Fibroblast of gingiva (primary cell): ENCODE measurements around the gene USP32.
"Not testable (repeated sequence)": the region's sequence is repeated elsewhere in the genome, so short reads cannot be mapped to it uniquely, and the experiment has no call there.

ENCODE experiments used
- DNase-seq: peaks from one replicate; pipeline ENCODE4 v3.0.0-alpha.2; 2011; ENCODE audit warnings: low read depth

Gene USP32

DNA sequence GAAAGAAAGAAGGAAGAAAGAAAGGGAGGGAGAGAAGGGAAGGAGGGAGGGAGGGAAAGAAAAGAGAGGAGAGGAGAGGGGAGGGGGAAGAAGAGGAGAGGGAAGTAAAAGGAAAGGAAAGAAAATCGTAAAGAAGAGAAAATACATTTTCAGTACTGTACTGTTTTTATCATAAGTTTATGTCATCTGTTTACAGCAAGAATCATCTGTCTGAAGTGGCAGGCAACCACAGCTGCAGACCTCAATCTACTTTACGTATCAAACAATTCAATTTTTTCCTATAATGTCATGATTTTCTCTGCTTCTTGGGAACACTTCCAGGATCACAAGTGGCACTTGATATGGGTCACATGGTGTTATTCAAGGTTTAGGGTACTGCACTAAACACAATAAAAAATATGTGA lies 58.3 kb downstream of the USP32 start:
- DNase-seq = no peak

DNA sequence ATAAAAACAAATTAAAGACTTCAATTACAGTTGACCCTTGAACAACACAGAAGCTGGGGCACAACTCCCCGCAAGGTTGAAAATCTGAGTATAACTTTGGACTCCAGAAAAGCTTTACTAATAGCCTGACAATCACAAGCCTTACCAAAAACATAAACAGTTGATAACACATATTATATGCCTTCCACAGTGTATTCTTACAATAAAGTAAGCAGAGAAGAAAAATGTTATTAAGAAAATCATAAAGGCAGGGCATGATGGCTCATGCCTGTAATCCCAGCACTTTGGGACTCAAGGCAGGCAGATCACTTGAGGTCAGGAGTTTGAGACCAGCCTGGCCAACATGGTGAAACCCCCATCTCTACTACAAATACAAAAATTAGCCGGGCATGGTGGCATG lies 58.9 kb downstream of the USP32 start:
- DNase-seq = not testable (repeated sequence)

DNA sequence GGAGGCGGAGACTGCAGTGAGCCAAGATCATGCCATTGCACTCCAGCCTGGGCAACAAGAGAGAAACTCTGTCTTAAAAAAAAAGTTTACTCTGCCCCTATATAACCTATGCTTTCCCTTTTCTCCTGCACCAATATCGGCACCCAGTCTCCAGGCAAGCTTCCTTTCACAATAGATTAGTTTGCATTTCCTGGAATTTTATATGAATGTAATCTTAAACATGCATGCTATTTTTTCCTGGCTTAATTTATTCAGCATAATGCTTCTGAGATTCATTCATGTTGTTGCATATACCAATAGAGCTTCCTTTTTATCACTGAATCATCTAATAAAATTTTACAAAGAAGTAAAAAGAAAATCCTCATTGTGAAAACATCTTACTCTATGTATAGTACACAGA lies 59.4 kb downstream of the USP32 start:
- no peak for DNase-seq

DNA sequence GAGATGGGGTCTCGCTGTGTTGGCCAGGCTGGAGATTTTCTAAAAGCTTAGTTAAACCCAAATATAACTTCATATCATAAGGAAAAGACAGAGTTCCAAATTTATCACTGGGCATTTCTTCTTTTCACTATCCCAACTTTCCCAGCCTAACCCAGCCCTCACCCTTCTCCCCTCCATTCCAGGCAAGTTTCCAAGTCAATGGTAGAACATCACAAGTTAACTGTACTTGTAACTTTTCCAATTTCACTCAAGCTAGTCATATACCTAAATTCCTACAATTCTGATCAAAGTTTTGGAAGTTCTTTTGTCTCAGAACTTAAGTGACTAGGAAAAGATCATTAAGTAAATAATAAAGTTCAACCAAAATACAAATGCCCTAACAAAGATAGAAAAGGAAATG lies 61.2 kb downstream of the USP32 start:
- no peak for DNase-seq

DNA sequence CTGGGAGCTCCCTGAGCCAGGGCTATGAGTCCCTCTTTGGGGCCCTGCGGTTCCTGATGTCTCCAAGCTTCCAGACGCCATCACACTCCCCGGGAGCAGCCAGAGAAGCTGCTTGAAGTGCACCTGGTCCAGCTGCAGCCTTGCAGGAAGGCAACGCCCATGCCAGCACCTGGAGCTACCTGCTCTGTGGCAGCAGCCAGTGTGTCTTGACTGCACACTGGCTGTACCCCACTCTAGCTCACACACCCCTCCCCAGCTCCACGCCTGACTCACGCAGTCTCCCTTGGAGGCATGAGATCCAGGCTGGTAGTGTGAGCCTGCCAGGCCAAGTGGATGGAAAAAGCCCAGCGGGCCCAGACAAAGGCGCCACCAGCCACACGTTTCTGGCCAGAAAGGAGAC lies 63.3 kb downstream of the USP32 start:
- no peak for DNase-seq

DNA sequence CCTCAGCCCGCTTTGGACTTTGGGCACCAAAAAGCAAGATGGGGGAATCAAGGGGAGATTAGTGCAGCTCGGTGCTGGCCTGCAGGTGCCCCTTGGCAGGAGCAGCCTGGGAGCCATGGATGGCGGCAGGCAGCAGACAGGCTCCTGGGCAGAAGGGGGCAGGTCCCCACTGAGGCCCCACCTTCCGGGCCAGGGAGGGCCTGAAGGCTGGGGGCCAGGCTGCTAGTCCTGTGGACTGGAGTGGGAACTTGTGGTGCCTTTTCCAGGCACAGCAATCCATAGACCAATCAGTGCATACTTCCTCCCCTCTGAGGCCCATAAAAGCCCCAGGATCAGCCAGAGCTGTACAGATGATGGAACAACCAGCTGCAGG lies 64.0 kb downstream of the USP32 start:
- DNase-seq = no peak

DNA sequence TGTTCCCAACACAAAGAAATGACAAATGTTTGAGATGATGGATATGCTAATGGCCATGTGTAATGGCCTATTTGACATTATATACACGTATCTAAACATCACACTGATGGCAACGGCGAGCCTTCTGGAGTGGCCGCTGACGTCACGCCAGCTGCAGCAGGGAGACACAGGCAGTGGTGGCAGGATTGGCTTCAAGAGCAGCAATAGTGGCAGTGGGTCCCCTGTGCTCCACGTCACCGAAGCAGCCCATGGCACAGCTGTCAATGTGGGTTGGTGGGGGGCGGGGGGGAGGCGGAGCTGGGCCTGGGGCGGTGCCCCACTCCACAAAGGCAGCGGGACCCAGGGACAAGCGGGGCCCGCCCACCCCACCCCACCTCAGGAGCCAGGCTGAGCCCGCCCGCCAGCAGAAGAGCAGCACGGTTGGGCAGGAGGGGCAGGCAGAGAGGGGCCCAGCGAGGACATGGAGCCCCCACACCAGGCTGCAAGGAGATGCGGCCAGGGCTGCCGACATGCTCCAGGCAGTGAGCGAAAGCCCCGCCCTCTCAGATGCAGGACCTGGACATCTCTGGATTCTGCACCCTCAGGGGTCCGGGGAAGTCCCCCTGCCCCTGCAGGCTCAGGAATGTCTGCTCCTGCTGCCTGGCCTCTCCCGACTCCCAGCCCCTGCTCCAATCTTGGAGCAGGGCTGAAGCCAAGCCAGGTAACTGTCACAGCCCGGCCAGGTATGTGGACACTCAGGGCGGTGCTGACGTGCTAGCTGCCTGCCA lies 64.6 kb downstream of the USP32 start:
- DNase-seq = no peak

DNA sequence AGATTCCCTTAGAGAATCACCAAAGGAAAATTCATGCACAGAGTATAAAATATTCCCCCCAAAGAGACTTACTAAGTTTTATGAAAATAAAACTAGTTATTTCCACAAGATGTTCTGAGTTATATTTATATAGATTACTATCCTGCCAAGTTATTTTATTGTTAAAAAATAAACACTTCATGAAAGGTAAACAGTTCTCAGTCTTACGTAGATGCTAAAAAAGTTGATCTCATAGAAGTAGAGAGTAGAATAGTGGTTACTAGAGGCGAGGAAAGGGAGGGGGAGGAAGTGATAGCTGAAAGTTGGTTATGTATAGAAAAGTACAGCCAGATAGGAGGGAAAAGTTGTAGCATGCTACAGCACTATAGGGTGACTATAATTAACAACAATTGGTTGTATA lies 65.2 kb downstream of the USP32 start:
- DNase-seq = no peak

DNA sequence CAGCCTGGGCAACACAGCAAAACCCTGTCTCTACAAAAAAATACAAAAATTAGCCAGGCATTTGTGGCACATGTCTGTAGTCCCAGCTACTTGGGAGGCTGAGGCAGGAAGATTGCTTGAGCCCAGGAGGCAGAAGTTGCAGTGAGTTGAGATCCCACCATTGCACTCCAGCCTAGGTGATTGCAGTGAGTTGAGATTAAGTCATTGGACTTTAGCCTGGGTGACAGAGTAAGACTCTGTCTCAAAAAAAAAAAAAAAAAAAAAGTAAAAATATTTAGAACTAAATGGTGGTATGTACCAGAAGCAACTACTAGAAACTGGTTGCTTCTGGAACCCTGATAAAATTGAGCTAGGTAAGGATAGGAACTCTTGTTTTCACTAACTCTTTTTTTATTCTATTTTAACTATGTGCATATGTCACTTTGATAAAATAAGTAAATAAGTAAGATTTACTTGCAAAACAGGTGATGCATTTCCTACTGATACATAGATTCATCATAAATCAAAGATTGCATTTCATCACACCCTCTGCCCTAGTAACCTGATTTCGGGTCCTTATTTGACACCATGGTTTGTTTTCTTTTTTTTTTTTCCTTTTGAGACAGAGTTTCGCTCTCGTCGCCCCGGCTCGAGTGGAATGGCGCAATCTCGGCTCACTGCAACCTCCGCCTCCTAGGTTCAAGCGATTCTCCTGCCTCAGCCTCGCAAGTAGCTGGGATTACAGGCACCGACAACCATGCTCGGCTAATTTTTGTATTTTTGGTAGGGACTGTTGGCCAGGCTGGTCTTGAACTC lies 66.0 kb downstream of the USP32 start:
- DNase-seq = no peak

DNA sequence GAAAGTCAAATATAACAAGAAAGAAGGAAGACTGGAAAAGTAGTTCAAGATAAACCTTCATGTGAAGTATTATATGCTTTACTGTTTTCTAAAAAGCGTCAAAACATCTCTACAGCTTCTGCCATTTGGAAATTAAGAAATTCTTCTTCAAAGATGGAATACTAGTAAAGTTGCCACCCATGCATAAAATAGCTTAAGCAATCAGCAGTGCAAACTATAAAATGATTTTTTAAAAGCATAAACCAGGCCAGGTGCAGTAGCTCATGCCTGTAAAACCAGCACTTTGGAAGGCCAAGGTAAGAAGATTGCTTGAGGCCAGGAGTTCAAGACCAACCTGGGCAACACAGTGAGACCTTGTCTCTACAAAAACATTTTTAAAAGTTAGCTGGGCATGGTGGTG lies 68.2 kb downstream of the USP32 start:
- DNase-seq = no peak

DNA sequence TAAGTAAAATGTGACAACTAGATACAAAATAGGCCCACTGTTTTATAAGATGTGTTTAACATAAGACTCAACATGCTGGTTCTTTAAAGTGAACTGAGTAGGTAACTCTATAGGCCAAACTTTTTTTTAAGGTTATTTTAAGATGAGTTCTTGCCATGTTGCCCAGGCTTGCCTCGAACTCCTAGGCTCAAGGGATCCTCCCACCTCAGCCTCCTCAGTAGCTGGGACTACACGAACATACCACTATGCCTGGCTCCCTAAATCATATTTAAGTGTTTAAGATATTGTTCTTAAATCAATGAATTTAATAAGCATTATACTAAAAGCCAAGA lies 69.9 kb downstream of the USP32 start:
- no peak for DNase-seq

DNA sequence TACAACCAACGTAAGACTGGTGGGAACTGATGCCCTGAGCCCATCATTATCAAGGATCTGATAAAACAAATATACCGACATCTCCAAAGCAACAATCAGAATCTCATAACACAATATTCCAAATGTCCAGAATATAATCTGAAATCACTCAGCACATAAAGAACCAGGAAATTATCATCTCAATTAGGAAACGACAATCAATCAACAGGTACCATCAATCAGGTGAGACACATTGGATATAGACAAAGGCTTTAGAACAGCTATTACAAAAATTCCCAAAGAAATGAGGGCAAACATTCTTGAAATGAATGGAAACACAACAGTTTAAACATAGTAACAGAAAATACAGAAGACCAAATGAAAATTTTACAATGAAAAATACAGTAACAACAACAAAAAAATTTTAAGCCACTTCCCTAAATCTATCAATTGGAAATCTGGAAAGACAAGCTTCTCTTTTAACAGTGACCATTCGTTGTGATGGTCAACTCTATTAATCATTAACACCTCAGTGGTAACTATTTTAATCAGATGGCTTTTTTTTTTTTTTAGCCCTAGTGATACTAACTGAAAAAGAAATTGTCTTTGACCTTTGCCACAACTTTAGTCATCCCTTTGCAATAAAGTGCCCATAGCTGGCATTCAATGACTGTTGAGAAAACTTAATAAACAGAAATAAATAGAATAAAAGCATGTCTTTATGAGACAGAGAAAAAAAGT lies 70.4 kb downstream of the USP32 start:
- no peak for DNase-seq

DNA sequence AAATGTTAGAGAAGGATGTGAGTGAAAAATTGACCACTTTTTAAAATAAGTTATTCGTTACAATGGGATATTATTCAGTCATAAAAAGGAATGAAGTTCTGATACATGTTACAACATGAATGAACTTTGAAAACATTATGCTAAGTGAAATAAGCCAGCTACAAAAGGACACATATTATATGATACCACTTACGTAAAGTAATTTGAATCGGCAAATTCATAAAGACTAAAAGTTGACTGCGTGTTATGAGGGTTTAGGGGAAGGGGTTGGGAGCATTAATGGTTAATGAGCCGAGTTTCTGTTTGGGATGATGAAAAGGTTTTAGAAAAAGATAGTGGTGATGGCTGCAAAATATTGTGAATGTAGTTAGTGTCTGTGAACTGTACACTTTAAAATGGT lies 73.1 kb downstream of the USP32 start:
- no peak for DNase-seq

DNA sequence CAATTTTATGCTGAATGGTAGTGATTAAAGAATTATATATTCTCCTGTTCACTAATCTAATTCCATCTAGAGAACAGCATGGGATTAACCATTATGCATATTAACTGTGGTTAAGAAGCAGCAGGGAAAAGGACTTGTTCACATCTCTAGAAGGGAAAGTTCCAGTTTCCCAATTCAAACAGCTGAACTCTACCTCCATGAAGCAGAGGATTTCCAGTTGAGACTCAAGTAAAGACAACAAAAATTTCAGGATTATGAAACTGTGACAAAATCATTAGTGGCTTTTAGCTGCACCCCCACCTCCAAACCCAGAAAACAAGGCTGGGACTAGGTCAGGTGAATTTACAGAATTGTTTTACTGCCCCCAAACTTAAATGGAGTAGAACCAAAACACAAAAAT lies 73.6 kb downstream of the USP32 start:
- no peak for DNase-seq

DNA sequence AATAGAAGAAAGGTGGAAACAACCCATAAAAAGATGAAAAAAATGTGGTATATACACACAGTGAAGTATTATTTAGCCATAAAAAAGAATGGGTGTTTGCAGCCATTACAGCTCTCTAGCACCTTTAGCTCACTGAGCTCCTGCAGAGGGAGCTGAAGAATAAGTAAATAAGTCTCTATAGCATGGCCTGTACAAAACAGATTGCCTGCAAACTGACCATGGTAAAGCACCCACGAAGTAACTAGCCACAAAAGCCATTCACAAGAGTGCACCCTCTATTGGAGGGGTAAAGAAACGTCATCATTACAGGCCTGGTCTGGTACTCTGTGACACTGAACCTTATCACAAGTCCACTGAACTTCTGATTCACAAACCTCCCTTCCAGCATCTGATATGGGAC lies 76.3 kb downstream of the USP32 start:
- DNase-seq = no peak

DNA sequence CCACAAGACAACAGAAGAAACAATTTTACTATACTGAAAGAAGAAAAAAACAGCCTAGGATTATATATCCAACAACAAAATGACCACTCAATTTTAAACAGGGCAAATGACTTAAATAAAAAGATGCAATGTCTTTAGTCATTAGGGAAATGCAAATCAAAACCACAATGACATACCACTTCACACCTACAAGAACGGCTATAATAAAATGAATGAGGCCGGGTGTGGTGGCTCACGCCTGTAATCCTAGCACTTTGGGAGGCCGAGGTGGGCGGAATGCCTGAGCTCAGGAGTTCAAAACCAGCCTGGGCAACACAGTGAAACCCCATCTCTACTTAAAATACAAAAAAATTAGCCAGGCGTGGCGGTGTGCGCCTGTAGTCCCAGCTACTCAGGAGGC lies 77.0 kb downstream of the USP32 start:
- not testable (repeated sequence) for DNase-seq

DNA sequence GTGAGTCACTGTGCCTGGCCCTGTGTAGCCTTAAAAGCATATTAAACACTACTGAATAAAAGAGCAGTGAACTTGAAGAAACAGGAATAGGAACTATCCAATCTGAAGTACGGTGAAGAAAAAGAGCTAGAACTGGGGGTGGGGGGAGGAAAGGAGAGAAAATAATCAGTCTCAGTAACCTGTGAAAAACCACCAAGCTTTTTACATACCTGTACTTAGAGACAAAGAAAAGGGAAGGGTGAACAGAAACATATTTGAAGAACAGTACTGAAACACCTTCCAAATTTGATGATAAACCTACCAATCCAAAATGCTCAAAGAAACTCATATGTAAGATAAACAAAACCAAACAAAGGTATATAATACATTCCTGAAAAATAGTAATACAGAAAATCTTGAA lies 77.5 kb downstream of the USP32 start:
- DNase-seq = no peak

DNA sequence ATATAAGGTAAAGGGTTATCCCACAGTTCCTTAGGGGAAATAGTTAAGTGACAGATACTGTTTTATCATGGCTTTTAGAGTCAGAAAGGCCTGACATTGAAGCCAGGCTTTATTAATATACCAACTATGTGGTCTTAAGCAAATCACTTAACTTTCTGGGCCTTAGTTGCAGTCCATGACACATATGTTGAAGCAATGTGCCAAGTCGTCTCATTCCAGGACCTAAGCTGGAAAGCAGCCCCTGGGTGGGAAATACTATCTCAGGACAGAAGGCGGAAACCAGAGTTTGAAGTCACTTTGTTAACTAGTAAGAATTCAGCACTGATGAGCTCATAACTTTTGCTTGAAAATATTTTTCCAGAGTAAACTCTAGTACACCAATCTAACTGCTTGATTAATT lies 80.0 kb downstream of the USP32 start:
- peak; percentile 78 for DNase-seq

DNA sequence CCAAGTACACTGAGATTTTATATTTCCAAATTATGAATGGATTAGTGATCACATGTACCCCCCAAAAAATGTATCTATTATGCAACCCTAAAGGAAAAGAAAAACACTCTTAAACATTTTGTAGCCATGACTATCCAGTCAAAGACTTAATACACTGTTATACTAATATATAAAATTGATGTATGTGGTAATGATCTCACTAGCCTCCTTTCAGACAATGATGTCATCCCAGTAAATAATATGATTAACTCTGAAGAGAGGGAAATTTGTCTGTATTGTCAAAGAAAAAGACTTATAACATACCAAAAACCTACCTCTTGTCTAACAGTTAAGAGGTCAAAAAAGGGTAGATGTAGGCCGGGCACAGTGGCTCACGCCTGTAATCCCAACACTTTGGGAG lies 80.7 kb downstream of the USP32 start:
- DNase-seq = no peak

DNA sequence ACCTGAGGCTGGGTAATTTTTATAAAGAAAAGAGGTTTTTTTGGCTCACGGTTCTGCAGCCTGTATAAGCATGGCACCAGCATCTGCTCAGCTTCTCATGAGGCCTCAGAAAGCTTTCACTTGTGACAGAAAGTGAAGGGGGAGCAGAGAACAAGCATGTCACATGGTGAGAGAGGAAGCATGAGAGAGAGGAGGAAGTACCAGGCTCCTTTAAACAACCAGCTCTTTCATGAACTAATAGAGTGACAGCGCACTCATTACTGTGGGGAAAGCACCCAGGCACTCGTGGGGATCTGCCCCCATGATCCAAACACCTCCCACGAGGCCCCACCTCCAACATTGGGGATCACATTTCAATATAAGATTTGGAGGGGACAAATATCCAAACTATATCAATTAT lies 86.8 kb downstream of the USP32 start:
- DNase-seq = no peak

DNA sequence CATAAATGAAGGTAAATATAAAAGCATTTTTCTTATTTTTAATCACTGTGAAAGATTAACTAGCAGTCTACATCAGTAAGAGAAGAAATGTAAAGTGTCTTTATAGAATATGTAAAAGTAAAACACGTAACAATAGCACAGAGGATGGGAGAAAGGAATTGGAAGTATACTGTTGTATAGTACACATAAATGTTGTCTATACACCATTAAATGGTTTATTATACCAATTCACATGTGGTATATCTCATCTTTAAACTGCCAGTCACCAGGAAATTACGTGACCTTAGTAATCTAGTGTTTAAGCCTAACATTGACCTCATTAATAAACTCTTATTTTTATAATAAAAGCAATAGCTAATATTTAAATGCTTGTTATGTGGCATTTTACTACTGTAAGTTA lies 87.4 kb downstream of the USP32 start:
- DNase-seq = no peak

DNA sequence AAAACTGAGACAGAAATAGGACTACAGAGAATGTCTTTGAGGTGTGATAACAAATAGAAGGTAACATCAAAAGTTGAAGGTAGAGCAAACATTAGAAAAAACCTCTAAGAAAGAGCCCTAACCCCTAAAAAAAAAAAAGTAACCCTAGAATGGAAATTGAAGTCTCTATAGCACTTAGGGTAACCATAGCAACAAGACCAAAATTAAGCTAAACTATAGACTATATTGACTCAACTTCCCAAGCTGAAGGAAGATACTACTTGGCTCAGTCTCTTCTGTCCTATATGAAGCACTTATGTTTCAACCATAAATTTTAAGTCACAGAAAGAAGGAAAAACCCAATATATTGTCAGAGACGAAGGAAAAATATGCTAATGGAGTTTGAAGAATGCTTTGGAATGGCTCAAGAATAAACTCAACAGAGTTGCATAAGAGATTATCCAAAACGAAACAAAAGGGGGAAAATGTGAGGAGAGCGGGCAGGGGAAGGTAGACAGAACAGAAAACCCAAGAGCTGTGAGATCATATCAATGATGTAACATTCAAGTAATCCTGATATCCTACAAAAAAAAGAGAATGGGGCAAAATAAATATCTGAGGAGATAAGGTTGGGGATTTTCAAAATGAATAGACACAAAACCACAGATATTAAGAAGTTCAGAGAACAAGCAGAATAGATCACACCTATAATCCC lies 88.4 kb downstream of the USP32 start:
- no peak for DNase-seq

DNA sequence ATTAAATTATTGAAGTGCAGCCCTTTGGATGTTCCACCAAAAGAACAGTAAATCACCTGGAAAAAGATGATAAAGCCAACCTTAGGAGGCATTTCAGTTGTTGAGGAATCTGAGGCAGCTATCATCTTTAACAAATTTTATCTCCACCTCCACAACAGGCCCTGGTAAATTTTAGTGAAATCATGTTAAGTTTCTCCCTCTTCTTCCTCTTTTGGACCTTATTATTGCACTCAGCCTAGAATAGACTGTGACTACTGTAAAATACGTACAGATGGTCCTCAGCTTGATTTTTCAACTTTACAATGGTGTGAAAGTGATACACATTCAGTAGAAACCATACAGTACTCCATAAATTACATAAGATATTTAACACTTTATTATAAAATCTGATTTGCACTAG lies 90.3 kb downstream of the USP32 start:
- DNase-seq = no peak
